Neural cell (in vitro differentiated cells): Measurements from ENCODE around the gene BZW1. TPM values are rescaled to one million over a fixed set of nuclear protein-coding genes. Genes with fewer than 3 reads are reported as not detected.

Source experiments
- H2AFZ ChIP-seq: fragments of 200-600, 300-800 bp; sonication (generic), shearing (Covaris generic); 2 replicates; pipeline ENCODE4 v1.6.0; 2014; ENCODE audit warnings: low read depth, mild to moderate bottlenecking, antibody characterized with exemption, low read length, moderate library complexity
- H3F3A ChIP-seq: fragments of 200-600 bp; shearing (Covaris generic); 2 replicates; pipeline ENCODE4 v1.6.1; 2016; ENCODE audit warnings: mild to moderate bottlenecking, moderate library complexity, mixed read lengths, antibody characterized with exemption, low read length; ENCODE audit not compliant: insufficient read depth, poor library complexity, severe bottlenecking
- H3K27ac ChIP-seq: fragments of 200-600, 300-800 bp; sonication (generic), shearing (Covaris generic); 2 replicates; pipeline ENCODE4 v1.5.1; 2014; ENCODE audit warnings: mild to moderate bottlenecking, low read length, moderate library complexity
- H3K27me3 ChIP-seq: fragments of 300-800, 200-600 bp; sonication (generic), shearing (Covaris generic); 2 replicates; pipeline ENCODE4 v1.6.0; 2014; ENCODE audit warnings: mild to moderate bottlenecking, low read depth, low read length, moderate library complexity; ENCODE audit not compliant: insufficient read depth
- H3K36me3 ChIP-seq: fragments of 300-800, 200-600 bp; sonication (generic), shearing (Covaris generic); 2 replicates; pipeline ENCODE4 v1.5.1; 2014; ENCODE audit warnings: mild to moderate bottlenecking, antibody characterized with exemption, low read length, moderate library complexity; ENCODE audit not compliant: insufficient read depth
- H3K4me2 ChIP-seq: fragments of 300-800, 200-600 bp; sonication (generic), shearing (Covaris generic); 2 replicates; pipeline ENCODE4 v1.6.0; 2014; ENCODE audit warnings: mild to moderate bottlenecking, low read length
- H3K4me3 ChIP-seq: fragments of 300-800, 200-600 bp; sonication (generic), shearing (Covaris generic); 2 replicates; pipeline ENCODE4 v1.5.1; 2014; ENCODE audit warnings: mild to moderate bottlenecking, low read length, moderate library complexity
- H3K79me2 ChIP-seq: fragments of 200-600 bp; shearing (Covaris generic); replicated peaks from 2 replicates; pipeline ENCODE4 v1.6.0; 2014; ENCODE audit warnings: mild to moderate bottlenecking, low read length, moderate library complexity; ENCODE audit not compliant: insufficient read depth
- H3K9ac ChIP-seq: fragments of 300-800, 200-600 bp; sonication (generic), shearing (Covaris generic); 2 replicates; pipeline ENCODE4 v1.6.1; 2016; ENCODE audit warnings: mild to moderate bottlenecking, low read length, mixed read lengths
- H3K9me2 ChIP-seq: fragments of 200-600 bp; shearing (Covaris generic); 2 replicates; pipeline ENCODE4 v1.6.1; 2016; ENCODE audit warnings: mild to moderate bottlenecking, low read length, mixed read lengths; ENCODE audit not compliant: insufficient read depth
- H3K9me3 ChIP-seq: fragments of 200-600, 300-800 bp; sonication (generic), shearing (Covaris generic); 2 replicates; pipeline ENCODE4 v1.6.1; 2016; ENCODE audit warnings: mild to moderate bottlenecking, mixed run types, low read length, moderate library complexity, mixed read lengths
- H4K20me1 ChIP-seq: fragments of 200-600 bp; shearing (Covaris generic); 2 replicates; pipeline ENCODE4 v1.6.1; 2016; ENCODE audit warnings: mild to moderate bottlenecking, mixed run types; ENCODE audit not compliant: insufficient read depth
- EP300 ChIP-seq: fragments of 450-650 bp; conservative IDR thresholded peaks from 2 replicates; pipeline ENCODE4 v1.6.1; 2014; ENCODE audit warnings: antibody characterized with exemption, mild to moderate bottlenecking, moderate library complexity; ENCODE audit not compliant: poor library complexity, severe bottlenecking
- EZH2 ChIP-seq: fragments of 200-600, 300-800 bp; shearing (Covaris generic), sonication (generic); IDR thresholded peaks from 2 replicates; pipeline ENCODE4 v1.6.1; 2014; ENCODE audit warnings: antibody characterized with exemption, low read length, borderline replicate concordance, mild to moderate bottlenecking; ENCODE audit not compliant: insufficient read depth, poor library complexity, severe bottlenecking
- MXI1 ChIP-seq: fragments of 450-650 bp; conservative IDR thresholded peaks from 2 replicates; pipeline ENCODE4 v1.6.1; 2014; ENCODE audit warnings: antibody characterized with exemption, mild to moderate bottlenecking; ENCODE audit not compliant: poor library complexity, severe bottlenecking
- POLR2AphosphoS5 ChIP-seq: IDR thresholded peaks from 2 replicates; pipeline ENCODE4 v1.6.1; 2012
- RAD21 ChIP-seq: fragments of 450-650 bp; conservative IDR thresholded peaks from 2 replicates; pipeline ENCODE4 v1.6.1; 2014; ENCODE audit warnings: antibody characterized with exemption, mild to moderate bottlenecking, moderate library complexity
- SMC3 ChIP-seq: fragments of 450-650 bp; conservative IDR thresholded peaks from 2 replicates; pipeline ENCODE4 v1.6.1; 2014; ENCODE audit warnings: antibody characterized with exemption, mild to moderate bottlenecking, moderate library complexity; ENCODE audit not compliant: poor library complexity
- TAF1 ChIP-seq: IDR thresholded peaks from 2 replicates; pipeline ENCODE4 v1.6.1; 2012; ENCODE audit warnings: low read depth
- polyA plus RNA-seq: library from polyadenylated mRNA; depleted of rRNA; stranded (reverse); fragments of >200 nt; gene quantifications from 2 replicates; pipeline ENCODE4 v1.2.3, GENCODE V29; 2014
- TF ChIP-seq, protein P1 (sequence below): fragments of 450-650 bp; IDR thresholded peaks from 2 replicates; pipeline ENCODE4 v1.5.1; 2014; ENCODE audit warnings: antibody characterized with exemption, mild to moderate bottlenecking, moderate library complexity; ENCODE audit not compliant: poor library complexity, severe bottlenecking
- TF ChIP-seq, protein P2 (sequence below): IDR thresholded peaks from 2 replicates; pipeline ENCODE4 v1.6.1; 2012; ENCODE audit warnings: borderline replicate concordance

Gene BZW1
- polyA plus RNA-seq, 1 donor from 2014 or later, result 291 TPM

DNA sequence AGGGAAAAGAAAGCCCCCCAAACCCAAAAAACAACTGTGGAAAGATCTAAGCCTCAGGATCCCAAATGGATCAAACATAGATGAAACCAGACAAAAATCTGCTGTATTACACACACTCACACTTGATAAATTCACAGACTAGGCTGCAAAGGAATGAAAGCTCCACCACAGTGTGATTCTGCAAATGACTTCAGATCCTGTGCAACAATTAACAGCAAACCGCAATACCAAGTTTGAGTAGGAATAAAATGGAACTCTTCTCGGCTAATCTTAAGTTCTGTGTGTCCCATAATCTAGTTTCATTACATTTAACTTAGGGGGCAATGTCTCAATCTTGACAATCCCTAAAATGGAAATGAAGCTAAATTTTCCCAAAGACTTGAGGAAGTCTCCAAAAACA lies 40.9 kb downstream of the BZW1 start:
- Histone ChIP-seq H2AFZ (no peak overlapping the region), H3K27ac (no peak overlapping the region), H3K4me3 (no peak overlapping the region), H3K9me2 (no peaks in the 10 kb centered on the region), H4K20me1 (peaks cover 15% of the 10 kb centered on the region), H3F3A (no peaks in the 10 kb centered on the region), H3K79me2 (peaks cover 20% of the 10 kb centered on the region), H3K4me2 (no peak overlapping the region), H3K27me3 (no peaks in the 10 kb centered on the region), H3K9ac (no peak overlapping the region), H3K9me3 (no peaks in the 10 kb centered on the region), H3K36me3 (peaks cover 8% of the 10 kb centered on the region)
- TF ChIP-seq RAD21, result no peak
- TF ChIP-seq MXI1, result no peak
- no peak for TF ChIP-seq POLR2AphosphoS5
- TF ChIP-seq, protein P1, sequence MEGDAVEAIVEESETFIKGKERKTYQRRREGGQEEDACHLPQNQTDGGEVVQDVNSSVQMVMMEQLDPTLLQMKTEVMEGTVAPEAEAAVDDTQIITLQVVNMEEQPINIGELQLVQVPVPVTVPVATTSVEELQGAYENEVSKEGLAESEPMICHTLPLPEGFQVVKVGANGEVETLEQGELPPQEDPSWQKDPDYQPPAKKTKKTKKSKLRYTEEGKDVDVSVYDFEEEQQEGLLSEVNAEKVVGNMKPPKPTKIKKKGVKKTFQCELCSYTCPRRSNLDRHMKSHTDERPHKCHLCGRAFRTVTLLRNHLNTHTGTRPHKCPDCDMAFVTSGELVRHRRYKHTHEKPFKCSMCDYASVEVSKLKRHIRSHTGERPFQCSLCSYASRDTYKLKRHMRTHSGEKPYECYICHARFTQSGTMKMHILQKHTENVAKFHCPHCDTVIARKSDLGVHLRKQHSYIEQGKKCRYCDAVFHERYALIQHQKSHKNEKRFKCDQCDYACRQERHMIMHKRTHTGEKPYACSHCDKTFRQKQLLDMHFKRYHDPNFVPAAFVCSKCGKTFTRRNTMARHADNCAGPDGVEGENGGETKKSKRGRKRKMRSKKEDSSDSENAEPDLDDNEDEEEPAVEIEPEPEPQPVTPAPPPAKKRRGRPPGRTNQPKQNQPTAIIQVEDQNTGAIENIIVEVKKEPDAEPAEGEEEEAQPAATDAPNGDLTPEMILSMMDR, result no peak
- no peak for TF ChIP-seq EP300
- TF ChIP-seq, protein P2, sequence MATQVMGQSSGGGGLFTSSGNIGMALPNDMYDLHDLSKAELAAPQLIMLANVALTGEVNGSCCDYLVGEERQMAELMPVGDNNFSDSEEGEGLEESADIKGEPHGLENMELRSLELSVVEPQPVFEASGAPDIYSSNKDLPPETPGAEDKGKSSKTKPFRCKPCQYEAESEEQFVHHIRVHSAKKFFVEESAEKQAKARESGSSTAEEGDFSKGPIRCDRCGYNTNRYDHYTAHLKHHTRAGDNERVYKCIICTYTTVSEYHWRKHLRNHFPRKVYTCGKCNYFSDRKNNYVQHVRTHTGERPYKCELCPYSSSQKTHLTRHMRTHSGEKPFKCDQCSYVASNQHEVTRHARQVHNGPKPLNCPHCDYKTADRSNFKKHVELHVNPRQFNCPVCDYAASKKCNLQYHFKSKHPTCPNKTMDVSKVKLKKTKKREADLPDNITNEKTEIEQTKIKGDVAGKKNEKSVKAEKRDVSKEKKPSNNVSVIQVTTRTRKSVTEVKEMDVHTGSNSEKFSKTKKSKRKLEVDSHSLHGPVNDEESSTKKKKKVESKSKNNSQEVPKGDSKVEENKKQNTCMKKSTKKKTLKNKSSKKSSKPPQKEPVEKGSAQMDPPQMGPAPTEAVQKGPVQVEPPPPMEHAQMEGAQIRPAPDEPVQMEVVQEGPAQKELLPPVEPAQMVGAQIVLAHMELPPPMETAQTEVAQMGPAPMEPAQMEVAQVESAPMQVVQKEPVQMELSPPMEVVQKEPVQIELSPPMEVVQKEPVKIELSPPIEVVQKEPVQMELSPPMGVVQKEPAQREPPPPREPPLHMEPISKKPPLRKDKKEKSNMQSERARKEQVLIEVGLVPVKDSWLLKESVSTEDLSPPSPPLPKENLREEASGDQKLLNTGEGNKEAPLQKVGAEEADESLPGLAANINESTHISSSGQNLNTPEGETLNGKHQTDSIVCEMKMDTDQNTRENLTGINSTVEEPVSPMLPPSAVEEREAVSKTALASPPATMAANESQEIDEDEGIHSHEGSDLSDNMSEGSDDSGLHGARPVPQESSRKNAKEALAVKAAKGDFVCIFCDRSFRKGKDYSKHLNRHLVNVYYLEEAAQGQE, result no peak
- TF ChIP-seq EZH2, result no peak
- TF ChIP-seq SMC3, result no peak
- TF ChIP-seq TAF1, result no peak

DNA sequence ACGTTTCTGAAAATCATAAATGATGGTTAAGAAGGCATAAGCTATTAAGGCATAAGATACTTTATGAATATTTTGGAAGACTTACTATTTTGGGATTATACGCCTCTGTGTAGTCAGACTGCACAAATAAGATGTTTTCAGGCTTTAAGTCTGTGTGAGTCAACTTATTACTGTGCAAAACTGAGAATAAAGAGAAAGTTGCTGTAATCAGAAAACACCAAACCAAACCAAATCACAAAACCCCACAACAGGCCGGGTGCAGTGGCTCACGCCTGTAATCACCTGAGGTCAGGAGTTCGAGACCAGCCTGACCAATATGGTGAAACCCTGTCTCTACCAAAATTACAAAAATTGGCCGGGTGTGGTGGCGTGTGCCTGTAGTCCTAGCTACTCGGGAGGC lies 45.1 kb downstream of the BZW1 start:
- Histone ChIP-seq H3K4me2 (no peak overlapping the region), H4K20me1 (peaks cover 51% of the 10 kb centered on the region)

More for the DNA sequence above, 45.1 kb downstream of the BZW1 start:
- Histone ChIP-seq H3K9me2 (no peaks in the 10 kb centered on the region), H3K9me3 (no peaks in the 10 kb centered on the region), H3K79me2 (peaks cover 62% of the 10 kb centered on the region), H3K27ac (no peak overlapping the region), H3K36me3 (peaks cover 17% of the 10 kb centered on the region), H3F3A (peaks cover 4% of the 10 kb centered on the region), H3K27me3 (no peaks in the 10 kb centered on the region), H3K9ac (no peak overlapping the region), H2AFZ (no peak overlapping the region), H3K4me3 (no peak overlapping the region)
- TF ChIP-seq EZH2 (no peak), SMC3 (no peak), RAD21 (no peak)
